ENCODE measurements around the gene ZBTB47. TPM values are rescaled to one million over a fixed set of nuclear protein-coding genes. Genes with fewer than 3 reads are reported as not detected.

ZBTB47 gene
- 5.9 TPM for total RNA-seq

DNA sequence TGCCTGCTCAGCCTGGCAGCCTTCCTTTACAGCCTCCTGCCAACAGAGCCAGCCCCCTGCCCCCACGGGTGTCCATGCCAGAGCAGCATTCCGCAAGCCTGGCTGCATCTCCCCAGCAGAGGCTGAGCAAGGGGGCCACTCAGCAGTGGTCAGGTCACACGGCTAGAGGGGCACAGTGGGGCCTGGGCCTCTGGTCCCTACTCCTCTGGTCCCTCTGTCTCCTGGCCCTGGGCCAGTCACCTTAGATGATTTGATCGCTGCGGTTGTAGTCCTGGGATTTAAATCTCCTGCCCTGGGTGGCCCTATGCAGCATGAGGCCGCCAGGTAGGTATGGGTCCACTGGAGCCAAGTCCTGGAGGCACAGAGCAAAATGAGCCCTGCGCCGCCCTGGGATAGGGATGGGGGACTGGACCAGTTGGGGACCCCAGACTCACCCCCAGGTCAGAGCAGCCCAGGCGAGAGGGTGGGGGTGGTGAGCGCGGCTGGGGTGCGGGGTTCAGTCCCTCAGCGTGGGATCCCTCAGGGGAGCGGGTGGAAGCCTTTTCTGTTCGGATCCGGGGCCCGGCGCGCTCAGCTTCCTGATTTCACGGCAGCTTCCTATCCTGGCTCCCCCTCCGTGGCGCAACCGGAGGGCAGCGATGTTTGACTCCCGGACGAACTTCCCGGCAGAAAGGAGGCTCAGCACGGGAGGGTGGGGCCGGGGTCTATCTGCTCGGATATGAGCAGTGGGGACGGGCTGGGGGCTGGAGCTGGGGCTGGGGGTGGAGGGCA lies at the start of gene ZBTB47:
ZBTB47 (plus strand) TSS at position 138 of the 771 bp plus-strand sequence. CDS start 4,659 bp downstream, outside the sequence.
- DNase-seq (ENCODE audit: low read depth in 2 of 3, low spot score in 2 of 3): peak in 1 of 3 donors; percentile 18

DNA sequence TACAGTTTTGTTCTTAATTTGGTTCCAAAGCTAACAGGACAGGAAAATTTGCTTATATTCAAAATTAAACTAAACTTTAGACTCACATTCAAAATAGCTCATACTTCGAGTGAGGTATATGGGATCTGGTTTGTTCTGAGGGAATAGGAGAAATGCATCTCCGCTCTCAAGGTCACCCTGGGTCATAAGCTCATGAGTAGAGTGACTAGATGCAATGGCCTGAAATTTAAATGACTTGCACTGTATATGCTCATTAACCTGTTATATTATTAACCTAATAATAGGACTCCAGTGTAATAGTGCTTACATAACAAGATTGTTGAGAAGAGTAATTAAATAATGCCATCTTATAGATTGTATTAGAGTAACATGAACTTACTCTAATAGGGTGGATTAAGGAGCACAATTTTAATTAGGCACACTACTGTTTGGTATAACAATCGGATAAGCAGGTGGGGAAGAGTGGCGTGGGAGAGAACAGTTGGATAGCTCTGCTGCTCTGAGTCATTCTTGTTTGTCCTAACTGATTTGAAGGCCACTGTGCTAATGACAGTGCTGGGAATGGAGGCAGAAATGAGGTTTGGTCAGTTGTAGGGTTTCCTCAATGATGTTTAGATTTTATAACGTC lies 47.8 kb upstream of the ZBTB47 start:
- no peak for DNase-seq (ENCODE audit: low read depth in 2 of 3, low spot score in 2 of 3)

DNA sequence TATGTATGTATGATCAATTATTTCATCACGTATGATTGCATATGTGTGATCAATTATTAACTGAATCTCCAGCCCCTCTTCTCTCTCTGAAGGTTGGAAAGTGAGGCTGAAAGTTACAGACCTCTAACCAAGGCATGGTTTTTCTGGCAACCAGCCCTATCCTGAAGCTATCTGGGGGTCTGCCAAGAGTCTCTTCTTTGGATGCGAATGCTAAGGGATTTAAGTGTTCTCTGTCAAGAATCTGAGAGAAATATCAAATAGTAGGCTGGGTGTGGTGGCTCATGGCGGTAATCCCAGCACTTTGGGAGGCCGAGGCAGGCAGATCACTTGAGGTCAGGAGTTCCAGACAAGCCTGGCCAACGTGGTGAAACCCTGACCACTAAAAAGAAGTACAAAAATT lies 44.9 kb upstream of the ZBTB47 start:
- DNase-seq (ENCODE audit: low read depth in 2 of 3, low spot score in 2 of 3): no peak

DNA sequence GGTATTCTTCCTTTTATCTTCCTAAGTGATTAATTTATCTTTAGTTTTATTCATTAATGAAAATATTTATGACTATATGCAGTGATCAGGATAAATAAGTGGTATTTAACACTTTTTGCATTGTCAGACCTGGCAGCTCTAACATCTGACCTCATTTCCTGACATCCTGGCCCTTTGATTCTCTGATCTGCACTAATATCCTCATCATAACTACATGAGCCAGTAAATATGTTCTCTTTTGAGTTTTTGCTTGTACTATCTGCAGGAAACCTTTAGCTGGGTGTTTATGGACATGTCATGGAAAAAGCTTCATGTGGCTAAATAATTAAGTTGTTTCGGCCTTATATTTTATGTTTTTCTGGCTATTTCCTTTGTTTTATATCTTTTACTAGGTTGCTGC lies 42.5 kb upstream of the ZBTB47 start:
- peak in 2 of 3 donors; percentile 14 to 41 for DNase-seq (ENCODE audit: low read depth in 2 of 3, low spot score in 2 of 3)

DNA sequence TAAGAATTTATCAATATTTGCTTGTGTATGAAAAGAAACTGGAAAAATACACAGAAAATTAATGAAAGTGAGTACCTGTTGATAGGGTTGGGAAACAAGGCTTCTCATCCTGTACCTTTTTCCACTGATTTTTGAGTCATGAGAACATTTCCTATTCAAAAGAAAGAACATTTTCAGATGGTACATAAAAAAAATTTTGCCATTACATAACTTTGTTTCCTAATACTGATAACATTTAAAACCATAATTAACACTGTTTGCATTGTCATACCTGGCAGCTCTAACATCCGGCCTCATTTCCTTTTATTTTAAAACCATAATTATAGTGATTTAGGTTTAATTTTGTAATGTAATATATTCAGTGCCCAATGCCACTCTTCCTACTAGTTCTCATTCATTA lies 41.3 kb upstream of the ZBTB47 start:
- peak in 2 of 3 donors; percentile 14 to 17 for DNase-seq (ENCODE audit: low read depth in 2 of 3, low spot score in 2 of 3)

DNA sequence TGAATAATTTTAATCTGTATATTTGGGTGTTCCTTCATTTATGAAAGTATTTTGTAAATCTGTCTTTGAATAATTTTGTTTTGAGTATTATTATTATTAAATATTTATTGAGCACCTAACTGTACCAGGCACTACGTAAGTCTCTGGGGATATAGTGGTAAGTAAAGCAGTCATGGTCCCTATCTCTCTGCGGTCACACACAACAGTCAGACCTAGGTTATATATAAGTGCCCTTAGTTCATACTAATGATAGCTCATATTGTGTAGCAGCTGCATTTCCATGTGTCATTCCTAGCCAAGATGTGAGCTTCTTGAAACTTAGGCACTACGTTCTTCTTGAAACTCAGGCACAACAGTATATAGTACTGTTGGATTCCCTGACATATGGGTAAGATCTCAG lies 40.6 kb upstream of the ZBTB47 start:
- no peak for DNase-seq (ENCODE audit: low read depth in 2 of 3, low spot score in 2 of 3)

DNA sequence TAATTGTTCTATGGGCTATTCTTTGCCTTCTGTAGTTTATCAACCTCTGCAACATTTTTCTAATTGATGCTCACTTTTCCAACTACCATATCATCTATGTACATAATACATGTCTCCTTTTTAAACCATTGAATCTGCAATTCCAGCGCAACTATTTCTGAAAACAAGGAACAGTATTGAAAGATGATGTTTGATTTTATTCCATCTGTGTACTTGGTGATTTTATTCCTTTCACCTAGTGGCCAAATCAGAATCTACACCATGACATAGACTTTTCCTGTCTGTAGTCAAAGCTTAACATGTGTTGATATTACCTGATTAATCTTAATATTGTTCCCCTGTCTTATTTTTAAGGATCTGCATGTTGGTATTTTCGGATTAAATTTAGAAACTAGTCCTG lies 40.0 kb upstream of the ZBTB47 start:
- peak in 2 of 3 donors; percentile 32 to 52 for DNase-seq (ENCODE audit: low read depth in 2 of 3, low spot score in 2 of 3)

DNA sequence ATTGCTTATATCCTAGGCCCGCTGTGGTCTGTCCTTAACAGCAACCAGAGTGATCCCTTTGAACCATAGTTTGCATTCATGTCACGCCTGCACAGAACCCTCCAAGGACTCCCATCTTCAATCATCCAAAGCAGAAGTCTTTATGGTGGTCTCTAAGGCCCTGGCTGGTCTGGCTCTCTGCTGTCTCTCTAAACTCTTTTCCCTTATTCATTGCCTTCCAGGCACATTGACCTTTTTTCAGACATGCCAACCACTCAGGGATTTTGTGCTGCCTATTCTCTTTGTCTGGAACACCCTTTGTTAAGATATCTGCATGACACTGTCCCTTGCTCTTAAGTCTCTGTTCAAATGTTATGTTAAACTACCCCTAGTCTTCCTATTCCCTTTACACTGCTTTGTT lies 21.9 kb upstream of the ZBTB47 start:
- DNase-seq (ENCODE audit: low read depth in 2 of 3, low spot score in 2 of 3): no peak

DNA sequence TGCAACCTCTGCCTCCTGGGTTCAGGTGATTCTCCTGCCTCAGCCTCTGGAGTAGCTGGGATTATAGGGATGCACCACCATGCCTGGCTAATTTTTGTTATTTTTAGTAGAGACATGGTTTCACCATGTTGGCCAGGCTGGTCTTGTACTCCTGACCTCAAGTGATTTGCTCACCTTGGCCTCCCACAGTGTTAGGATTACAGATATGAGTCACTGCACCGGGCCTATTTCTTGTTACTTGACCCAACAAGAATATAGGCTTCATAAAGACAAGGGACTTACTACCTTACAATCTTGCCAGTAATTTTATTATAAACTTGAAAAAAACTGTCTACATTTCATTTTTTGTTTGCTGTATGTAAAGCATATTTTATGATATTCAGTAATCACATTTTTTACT lies 21.4 kb upstream of the ZBTB47 start:
- DNase-seq (ENCODE audit: low read depth in 2 of 3, low spot score in 2 of 3): no peak

DNA sequence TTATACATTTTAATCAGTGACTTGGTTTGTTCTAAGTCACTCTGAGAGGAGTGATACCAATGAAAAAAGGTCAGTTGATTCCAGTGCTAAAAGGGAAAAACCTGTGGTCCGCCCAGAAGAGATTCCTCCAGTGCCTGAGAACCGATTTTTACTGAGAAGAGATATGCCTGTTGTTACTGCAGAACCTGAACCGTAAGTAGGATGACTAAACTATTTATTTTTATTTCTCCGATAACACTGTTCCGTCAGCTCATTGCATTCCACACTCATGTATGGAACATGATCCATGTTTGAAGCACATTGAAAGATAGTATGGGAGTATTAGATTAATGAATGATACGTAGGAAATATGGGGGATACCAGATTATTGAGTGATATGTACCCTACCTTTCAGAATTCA lies 20.0 kb upstream of the ZBTB47 start:
- no peak for DNase-seq (ENCODE audit: low read depth in 2 of 3, low spot score in 2 of 3)

DNA sequence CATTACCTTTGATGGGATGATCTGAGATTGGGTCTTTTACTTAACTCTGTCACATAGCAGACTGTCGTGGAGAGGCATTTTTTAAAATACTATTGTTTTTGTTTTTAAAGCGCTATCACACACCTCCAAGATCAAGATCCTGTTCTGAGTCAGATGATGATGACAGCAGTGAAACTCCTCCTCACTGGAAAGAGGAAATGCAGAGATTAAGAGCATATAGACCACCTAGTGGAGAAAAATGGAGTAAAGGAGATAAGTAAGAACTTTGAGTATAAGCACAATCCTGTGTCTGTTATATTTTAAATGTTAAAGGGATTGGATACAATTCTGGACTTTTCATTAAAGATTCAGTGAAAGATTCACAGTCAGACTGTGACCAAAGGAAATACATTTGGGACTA lies 18.4 kb upstream of the ZBTB47 start:
- DNase-seq (ENCODE audit: low read depth in 2 of 3, low spot score in 2 of 3): peak in 2 of 3 donors; percentile 59 to 71

DNA sequence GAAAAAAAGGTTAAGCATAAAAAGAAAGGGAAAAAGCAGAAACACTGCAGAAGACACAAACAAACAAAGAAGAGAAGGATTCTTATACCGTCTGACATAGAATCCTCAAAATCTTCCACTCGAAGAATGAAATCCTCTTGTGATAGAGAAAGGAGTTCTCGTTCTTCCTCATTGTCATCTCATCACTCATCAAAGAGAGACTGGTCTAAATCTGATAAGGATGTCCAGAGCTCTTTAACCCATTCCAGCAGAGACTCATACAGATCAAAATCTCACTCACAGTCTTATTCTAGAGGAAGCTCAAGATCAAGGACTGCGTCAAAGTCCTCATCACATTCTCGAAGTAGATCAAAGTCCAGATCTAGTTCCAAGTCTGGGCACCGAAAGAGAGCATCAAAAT lies 16.5 kb upstream of the ZBTB47 start:
- no peak for DNase-seq (ENCODE audit: low read depth in 2 of 3, low spot score in 2 of 3)

DNA sequence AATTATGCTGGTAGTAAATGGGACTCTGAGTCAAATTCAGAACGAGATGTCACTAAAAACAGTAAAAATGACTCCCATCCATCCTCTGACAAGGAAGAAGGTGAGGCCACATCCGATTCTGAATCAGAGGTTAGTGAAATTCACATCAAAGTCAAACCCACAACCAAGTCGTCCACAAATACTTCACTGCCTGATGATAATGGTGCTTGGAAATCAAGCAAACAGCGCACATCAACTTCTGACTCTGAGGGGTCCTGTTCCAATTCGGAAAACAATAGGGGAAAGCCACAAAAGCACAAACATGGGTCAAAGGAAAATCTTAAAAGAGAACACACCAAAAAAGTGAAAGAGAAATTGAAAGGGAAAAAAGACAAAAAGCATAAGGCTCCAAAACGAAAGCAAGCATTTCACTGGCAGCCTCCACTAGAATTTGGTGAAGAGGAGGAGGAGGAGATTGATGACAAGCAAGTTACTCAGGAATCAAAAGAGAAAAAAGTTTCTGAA lies 15.1 kb upstream of the ZBTB47 start:
- peak in 1 of 3 donors; percentile 16 for DNase-seq (ENCODE audit: low read depth in 2 of 3, low spot score in 2 of 3)

DNA sequence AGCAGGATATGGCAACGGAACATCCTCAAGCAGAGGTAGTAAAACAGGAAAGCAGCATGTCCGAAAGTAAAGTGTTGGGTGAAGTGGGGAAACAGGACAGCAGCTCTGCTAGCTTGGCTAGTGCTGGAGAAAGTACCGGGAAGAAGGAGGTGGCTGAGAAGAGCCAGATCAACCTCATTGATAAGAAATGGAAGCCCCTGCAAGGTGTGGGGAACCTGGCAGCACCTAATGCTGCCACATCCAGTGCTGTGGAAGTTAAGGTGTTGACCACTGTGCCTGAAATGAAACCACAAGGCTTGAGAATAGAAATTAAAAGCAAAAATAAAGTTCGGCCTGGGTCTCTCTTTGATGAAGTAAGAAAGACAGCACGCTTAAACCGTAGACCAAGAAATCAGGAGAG lies 14.3 kb upstream of the ZBTB47 start:
- no peak for DNase-seq (ENCODE audit: low read depth in 2 of 3, low spot score in 2 of 3)

DNA sequence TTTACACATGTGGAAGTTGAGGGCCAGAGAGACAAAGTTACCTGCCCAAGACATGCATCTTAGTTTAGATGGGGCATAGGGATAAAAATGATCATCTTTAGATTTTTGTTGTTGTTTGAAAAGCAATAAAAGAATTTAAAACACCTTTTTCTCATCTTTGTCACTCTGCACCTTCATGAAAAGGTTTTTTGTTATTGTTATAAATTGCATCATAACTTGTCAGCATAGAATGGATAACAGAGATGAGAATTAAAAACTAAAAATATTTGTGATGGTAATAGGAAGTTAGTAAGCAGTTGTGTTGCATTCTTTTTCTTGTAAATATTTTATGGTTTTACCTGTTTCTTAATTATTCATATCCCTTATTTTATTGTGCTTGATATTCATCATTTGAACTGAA lies 13.4 kb upstream of the ZBTB47 start:
- no peak for DNase-seq (ENCODE audit: low read depth in 2 of 3, low spot score in 2 of 3)

DNA sequence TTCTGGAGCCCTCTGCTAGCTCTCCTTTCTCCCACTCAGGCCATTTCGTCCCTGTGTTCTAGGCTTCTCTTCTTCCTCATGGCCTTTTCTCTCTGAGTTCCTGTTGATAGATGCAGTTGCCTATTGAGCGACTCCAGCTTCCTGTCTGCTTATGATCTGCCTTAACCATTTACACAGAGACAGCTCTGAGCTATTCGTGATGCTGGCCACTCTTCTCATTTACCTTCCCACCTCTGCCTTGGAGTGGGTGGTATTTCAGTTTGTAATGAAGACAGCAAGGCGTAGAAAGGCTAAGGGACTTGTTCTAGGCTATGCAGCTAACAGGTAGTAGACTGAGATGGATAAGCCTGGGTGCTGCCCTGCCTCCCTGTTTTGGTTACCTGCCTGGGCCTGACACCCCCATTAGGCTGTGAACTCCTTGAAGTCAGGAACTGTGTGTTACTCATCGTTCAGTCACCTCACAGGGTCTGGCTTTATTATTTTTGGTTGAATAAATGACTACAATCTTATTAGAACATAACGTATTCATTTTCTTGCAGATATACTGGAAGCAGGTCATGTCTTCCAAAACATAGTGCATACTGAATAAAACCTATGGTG lies 12.6 kb upstream of the ZBTB47 start:
- DNase-seq (ENCODE audit: low read depth in 2 of 3, low spot score in 2 of 3): no peak

DNA sequence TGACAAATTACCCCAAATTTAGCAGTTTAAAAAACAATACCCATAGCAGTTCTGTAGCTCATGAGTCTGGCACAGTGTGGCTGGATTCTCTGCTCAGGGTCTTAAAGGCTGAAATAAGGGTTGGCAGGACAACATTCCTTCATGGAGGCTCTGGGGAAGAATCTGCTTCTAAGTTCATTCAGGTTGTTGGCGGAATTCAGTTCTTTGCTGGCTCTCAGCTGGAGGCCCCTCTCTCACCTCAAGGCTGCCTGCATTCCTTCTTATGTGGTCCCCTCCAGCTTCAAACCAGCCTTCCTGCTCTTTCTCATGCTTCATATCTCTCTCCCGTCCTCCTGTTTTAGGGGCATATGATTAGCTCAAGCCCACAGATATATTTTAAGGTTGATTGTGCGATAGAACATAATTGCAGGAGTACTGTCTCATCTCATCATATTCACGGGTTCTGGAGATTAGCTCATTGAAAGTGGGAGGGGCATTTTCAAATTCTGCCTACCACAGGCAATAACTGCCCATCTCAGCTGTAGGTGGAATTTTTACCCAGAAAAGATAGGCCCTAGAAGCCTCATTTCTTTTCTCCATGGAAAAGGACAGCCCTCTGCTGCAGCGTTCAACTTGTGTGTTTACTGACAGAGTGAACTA lies 5.6 kb upstream of the ZBTB47 start:
- no peak for DNase-seq (ENCODE audit: low read depth in 2 of 3, low spot score in 2 of 3)

DNA sequence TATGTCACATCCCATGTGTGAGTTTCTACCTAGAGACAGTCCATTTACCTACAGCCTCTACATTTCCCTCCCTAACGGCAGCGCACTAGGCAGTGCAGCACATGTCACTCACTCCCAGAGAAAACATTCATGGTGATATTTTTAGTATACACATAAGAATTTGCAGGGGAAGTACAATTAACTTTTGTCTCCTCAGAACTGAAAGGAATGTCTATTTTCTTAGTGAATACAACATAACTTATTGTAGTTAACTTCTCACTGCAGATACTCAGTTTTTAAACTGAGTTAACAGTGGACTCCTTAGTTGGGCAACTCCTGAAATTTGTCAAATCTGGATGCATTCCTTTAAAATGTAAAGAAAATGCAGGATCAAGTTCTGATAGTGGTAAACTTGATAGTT lies 4.5 kb upstream of the ZBTB47 start:
- DNase-seq (ENCODE audit: low read depth in 2 of 3, low spot score in 2 of 3): no peak

DNA sequence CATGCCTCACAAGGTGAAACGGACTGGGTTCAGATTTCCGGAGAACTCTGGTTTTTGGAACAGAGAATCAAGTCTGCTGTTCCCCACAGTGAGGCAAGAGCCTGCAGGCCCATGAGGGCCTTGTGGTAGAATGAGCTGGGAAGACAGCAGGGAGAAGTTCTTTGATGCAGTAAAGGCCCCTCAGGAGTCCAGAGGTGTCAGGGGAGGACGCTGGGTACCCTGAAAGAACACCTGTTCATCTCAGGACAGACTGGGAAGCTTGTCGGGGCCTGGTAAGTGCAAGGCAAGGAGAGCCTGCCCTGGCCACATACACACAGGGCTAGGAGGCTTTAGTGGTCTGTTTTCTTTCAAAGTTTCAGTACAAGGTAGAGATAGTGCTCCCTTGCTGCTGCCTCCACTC lies 3.7 kb upstream of the ZBTB47 start:
- no peak for DNase-seq (ENCODE audit: low read depth in 2 of 3, low spot score in 2 of 3)

DNA sequence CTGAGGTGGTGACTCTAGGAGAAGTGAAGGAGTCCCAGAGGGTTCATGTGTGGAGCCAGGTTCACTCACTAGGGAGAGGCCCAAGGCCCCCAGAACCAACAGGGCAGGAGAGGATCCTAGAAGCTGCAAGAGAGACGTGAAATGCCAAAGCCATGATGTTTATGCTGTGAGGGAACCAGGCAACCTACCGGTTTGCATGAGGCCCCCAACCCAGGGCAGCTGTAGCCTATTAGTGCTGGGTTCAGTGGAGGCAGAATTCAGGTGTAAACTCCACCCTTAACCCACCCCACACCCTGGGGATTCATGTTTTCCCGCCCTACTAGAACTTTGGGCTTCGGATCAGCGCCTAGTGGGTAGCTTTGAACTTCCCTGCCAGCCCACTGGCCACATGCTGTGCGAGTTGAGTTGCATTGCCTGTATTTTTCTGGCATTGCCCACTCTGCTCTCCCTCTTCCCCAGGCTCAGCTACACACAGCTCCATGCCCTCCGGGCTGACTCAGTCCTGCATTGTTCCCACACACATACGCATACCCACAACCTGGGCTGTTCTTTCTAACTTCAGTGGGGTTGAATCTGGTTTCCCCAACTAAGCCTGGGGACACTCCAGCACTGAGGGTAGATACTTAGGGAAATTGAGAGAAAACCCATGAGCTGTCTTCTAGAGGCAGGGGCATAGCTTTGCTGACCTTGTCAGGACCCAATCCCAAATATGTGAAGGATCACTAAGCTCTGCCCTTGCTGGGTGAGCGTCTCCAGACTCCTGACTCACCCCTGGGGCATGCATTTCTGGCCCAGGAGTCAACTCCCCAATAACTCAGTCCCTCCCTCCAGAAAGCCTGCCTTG lies 2.0 kb upstream of the ZBTB47 start:
- DNase-seq (ENCODE audit: low read depth in 2 of 3, low spot score in 2 of 3): no peak

DNA sequence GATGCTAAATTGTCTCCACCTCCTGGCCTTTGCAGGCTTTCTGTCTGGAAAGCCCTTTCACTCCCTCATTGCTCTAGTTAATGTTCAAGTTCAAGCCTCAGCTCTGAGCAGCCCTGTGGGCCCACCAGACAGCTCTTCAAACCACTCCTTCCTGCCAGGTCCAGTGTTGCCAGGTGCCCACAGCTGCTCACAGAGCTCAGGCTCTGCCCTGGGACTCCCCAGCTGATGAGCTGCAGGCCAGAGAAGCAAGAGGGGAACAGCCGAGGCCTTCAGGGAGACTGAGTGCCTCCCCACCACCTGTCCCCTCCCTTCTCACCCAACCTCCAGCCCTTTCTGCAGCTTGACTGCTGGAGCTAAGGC lies 1.3 kb upstream of the ZBTB47 start:
- DNase-seq (ENCODE audit: low read depth in 2 of 3, low spot score in 2 of 3): no peak
